Measurements from ENCODE around the gene GRK4.

GRK4 gene

DNA sequence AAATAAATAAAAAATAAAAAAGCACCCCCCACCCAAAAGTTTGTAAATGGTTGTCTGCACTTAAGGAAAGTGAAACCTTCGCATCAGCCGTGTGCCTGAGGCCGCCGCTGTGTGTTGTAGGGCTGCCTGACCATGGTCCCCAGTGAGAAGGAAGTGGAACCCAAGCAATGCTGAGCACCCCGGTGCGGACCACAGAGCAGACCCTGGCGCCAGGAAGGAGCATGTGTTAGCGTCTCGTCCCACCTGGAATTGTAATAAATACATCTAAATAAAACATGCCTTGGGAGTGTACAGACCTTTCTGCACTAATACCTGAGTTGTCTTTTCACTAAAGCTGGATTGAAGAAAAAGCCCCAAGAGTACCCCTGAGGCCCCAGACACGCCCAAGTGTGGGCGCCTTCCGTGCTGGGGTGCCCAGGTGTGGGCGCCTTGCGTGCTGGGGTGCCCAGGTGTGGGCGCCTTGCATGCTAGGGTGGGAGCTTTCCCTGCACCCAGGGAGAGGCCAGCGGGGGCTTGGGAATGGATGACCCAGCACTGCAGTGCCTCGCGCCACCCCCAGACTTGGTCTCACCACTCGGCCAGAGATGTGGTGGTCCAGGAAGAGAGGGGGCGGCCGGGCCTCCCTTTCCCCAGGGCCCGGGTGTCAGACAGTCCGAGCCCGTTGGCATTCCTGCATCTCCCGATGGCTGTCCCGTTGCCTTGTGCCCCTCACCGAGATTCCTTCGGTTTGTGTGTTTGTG is 77.3 kb downstream of the GRK4 start:
- H3K27ac ChIP-seq (ENCODE audit: extremely low read depth, low read depth, low read length), result no peak overlapping the region
- no peaks in the 10 kb centered on the region for H3K9me3 ChIP-seq (ENCODE audit: control insufficient read depth, insufficient read depth, low read depth, low read length)
- ChIA-PET POLR2A (no interaction called here), CTCF (no interaction called here)
- H3K4me1 ChIP-seq (ENCODE audit: control insufficient read depth, insufficient read depth, low read length), result no peaks in the 10 kb centered on the region
- H3K36me3 ChIP-seq (ENCODE audit: control insufficient read depth in 2 of 2, insufficient read depth in 1 of 2, low read length in 2 of 2), result no peaks in the 10 kb centered on the region
- no peak overlapping the region for H3K4me3 ChIP-seq (ENCODE audit: low read depth, low read length)
- TF ChIP-seq GLI2 (tag by site-specific recombination; IDR thresholded peaks at IDR 0.05; ENCODE audit: borderline replicate concordance, low read depth) (no peak), SCRT1 (tag by site-specific recombination; IDR thresholded peaks at IDR 0.05; ENCODE audit: borderline replicate concordance) (no peak), ZNF292 (tag by site-specific recombination; IDR thresholded peaks at IDR 0.05; ENCODE audit: borderline replicate concordance, low read depth) (no peak)

- Histone ChIP-seq H3K4me1 (ENCODE audit: control insufficient read depth, insufficient read depth, low read length) (no peaks in the 10 kb centered on the region), H3K4me3 (ENCODE audit: low read depth, low read length) (no peak overlapping the region), H3K9me3 (ENCODE audit: control insufficient read depth, insufficient read depth, low read depth, low read length) (no peaks in the 10 kb centered on the region), H3K27ac (ENCODE audit: extremely low read depth, low read depth, low read length) (no peak overlapping the region), H3K36me3 (ENCODE audit: control insufficient read depth in 2 of 2, insufficient read depth in 1 of 2, low read length in 2 of 2) (no peaks in the 10 kb centered on the region)
- POLR2A ChIA-PET, result no interaction called here
- CTCF ChIA-PET, result no interaction called here
- no peak for TF ChIP-seq ZNF664 (tag by site-specific recombination; IDR thresholded peaks at IDR 0.05)
- TF ChIP-seq ZIC2 (tag by site-specific recombination; IDR thresholded peaks at IDR 0.05), result peak; percentile 28
- TF ChIP-seq, protein P1, sequence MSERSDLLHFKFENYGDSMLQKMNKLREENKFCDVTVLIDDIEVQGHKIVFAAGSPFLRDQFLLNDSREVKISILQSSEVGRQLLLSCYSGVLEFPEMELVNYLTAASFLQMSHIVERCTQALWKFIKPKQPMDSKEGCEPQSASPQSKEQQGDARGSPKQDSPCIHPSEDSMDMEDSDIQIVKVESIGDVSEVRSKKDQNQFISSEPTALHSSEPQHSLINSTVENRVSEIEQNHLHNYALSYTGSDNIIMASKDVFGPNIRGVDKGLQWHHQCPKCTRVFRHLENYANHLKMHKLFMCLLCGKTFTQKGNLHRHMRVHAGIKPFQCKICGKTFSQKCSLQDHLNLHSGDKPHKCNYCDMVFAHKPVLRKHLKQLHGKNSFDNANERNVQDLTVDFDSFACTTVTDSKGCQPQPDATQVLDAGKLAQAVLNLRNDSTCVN (tag by site-specific recombination; optimal IDR thresholded peaks at IDR 0.05), result no peak
Measured at GRCh38 chr4:3041192-3042142, 78.1 kb downstream of the GRK4 start.

DNA sequence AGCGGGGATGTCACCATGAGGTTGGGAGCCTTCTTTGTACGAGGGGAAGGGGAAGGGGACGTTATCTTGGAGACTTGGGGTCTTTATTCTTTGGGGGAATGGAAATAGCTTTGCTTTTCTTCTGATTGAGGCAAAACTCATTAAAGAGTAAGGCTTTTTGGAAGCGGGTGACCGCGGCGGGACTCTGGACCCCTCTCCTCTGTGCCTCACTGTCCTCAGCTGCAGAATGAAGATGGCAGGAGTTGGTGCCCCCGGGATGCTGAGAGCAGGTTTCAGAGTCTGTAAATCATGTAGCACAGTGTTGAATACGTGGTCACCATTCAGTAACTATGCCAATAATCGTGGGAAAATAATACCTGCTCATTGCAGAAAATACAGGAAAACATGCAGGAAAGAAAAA is 78.9 kb downstream of the GRK4 start:
- CTCF ChIA-PET, result no interaction called here
- Histone ChIP-seq H3K36me3 (ENCODE audit: control insufficient read depth in 2 of 2, insufficient read depth in 1 of 2, low read length in 2 of 2) (no peaks in the 10 kb centered on the region), H3K4me3 (ENCODE audit: low read depth, low read length) (no peak overlapping the region), H3K27ac (ENCODE audit: extremely low read depth, low read depth, low read length) (no peak overlapping the region), H3K4me1 (ENCODE audit: control insufficient read depth, insufficient read depth, low read length) (no peaks in the 10 kb centered on the region), H3K9me3 (ENCODE audit: control insufficient read depth, insufficient read depth, low read depth, low read length) (no peaks in the 10 kb centered on the region)
- TF ChIP-seq, protein P2, sequence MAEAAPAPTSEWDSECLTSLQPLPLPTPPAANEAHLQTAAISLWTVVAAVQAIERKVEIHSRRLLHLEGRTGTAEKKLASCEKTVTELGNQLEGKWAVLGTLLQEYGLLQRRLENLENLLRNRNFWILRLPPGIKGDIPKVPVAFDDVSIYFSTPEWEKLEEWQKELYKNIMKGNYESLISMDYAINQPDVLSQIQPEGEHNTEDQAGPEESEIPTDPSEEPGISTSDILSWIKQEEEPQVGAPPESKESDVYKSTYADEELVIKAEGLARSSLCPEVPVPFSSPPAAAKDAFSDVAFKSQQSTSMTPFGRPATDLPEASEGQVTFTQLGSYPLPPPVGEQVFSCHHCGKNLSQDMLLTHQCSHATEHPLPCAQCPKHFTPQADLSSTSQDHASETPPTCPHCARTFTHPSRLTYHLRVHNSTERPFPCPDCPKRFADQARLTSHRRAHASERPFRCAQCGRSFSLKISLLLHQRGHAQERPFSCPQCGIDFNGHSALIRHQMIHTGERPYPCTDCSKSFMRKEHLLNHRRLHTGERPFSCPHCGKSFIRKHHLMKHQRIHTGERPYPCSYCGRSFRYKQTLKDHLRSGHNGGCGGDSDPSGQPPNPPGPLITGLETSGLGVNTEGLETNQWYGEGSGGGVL (tag by site-specific recombination; IDR thresholded peaks at IDR 0.05), result no peak
- TF ChIP-seq PRDM4 (tag by site-specific recombination; IDR thresholded peaks at IDR 0.05) (no peak), GFI1B (tag by site-specific recombination; IDR thresholded peaks at IDR 0.05) (no peak), ZNF221 (tag by site-specific recombination; IDR thresholded peaks at IDR 0.05; ENCODE audit: borderline replicate concordance) (no peak), ZNF837 (tag by site-specific recombination; IDR thresholded peaks at IDR 0.05) (no peak), SETDB1 (IDR thresholded peaks at IDR 0.05; ENCODE audit: insufficient read length, low read length) (no peak), SCRT2 (tag by site-specific recombination; IDR thresholded peaks at IDR 0.05) (no peak), ZEB2 (tag by site-specific recombination; IDR thresholded peaks at IDR 0.05) (no peak), ZNF791 (tag by site-specific recombination; IDR thresholded peaks at IDR 0.05) (no peak), OSR2 (tag by site-specific recombination; IDR thresholded peaks at IDR 0.05) (no peak), YY1 (tag by site-specific recombination; IDR thresholded peaks at IDR 0.05) (no peak), ZNF23 (tag by site-specific recombination; IDR thresholded peaks at IDR 0.05; ENCODE audit: borderline replicate concordance) (no peak)
- TF ChIP-seq, protein P3, sequence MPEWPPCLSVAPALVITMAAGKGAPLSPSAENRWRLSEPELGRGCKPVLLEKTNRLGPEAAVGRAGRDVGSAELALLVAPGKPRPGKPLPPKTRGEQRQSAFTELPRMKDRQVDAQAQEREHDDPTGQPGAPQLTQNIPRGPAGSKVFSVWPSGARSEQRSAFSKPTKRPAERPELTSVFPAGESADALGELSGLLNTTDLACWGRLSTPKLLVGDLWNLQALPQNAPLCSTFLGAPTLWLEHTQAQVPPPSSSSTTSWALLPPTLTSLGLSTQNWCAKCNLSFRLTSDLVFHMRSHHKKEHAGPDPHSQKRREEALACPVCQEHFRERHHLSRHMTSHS (tag by site-specific recombination; IDR thresholded peaks at IDR 0.05), result no peak
- TF ChIP-seq, protein P4, sequence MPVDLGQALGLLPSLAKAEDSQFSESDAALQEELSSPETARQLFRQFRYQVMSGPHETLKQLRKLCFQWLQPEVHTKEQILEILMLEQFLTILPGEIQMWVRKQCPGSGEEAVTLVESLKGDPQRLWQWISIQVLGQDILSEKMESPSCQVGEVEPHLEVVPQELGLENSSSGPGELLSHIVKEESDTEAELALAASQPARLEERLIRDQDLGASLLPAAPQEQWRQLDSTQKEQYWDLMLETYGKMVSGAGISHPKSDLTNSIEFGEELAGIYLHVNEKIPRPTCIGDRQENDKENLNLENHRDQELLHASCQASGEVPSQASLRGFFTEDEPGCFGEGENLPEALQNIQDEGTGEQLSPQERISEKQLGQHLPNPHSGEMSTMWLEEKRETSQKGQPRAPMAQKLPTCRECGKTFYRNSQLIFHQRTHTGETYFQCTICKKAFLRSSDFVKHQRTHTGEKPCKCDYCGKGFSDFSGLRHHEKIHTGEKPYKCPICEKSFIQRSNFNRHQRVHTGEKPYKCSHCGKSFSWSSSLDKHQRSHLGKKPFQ (tag by site-specific recombination; IDR thresholded peaks at IDR 0.05), result no peak
- TF ChIP-seq, protein P1 (tag by site-specific recombination; optimal IDR thresholded peaks at IDR 0.05), result no peak
- POLR2A ChIA-PET, result no interaction called here

Measured in HEK293 (cell line).